Stimulated activated CD8-positive, alpha-beta memory T cell treated with anti-CD3 and anti-CD28 coated beads, Interleukin-12 subunit alpha, Interleukin-12 subunit beta, amount 100 ng/mL, for 4 hours (primary cell): ENCODE measurements around the gene ENTPD8.
"Not testable (repeated sequence)": the region's sequence is repeated elsewhere in the genome, so short reads cannot be mapped to it uniquely, and the experiment has no call there.

Experiments
- DNase-seq: peaks from one replicate; pipeline ENCODE4 v3.0.0-alpha.2; 2020; ENCODE audit warnings: low read depth

The ENTPD8 gene

DNA sequence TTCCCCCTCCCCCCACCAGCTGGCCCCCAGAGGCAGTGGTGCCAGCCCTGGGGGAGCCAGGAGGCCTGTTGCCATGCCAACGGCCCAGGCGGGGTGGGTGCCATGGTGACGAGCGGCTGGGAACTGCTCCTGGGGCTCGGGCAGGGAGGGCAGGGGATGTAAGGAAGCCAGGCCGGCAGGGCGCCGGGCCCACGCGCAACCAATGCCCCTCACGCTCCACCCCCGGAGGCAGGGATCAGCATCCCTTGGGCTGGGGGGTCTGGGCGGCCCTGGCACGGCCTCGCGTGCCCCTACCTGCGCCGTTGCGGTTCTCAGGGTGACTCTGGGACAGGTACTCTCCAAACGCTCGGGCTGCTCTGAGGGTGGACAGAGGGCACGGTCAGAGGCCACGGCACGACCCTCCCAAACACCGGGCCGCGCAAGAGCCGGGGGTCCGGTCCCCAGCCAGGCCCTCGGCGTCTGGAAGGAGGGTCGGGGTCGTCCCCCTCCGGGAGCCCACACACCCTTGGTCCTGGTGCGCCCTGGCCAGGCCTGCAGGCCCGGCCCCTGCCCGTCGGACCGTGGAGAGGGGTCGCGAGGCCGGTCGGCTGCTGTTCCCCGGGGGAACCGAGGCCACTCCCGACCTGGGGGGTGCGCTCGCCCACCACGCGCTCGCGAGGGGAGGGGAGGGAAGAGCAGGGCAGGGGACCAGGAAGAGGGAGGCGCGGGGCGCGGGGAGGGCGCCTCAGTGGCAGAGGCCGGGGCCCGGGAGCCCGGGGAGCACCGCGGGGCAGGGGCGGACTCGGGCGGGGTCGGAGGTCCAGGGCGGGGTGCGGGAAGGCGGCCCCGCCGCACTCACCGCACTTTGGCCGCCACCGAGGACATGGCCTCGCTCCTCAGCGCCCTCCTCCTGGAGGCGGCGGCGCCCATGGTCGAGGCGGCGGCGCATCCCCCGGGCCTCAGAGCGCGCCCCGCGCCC lies 17.3 kb upstream of the ENTPD8 start:
- no peak for DNase-seq

DNA sequence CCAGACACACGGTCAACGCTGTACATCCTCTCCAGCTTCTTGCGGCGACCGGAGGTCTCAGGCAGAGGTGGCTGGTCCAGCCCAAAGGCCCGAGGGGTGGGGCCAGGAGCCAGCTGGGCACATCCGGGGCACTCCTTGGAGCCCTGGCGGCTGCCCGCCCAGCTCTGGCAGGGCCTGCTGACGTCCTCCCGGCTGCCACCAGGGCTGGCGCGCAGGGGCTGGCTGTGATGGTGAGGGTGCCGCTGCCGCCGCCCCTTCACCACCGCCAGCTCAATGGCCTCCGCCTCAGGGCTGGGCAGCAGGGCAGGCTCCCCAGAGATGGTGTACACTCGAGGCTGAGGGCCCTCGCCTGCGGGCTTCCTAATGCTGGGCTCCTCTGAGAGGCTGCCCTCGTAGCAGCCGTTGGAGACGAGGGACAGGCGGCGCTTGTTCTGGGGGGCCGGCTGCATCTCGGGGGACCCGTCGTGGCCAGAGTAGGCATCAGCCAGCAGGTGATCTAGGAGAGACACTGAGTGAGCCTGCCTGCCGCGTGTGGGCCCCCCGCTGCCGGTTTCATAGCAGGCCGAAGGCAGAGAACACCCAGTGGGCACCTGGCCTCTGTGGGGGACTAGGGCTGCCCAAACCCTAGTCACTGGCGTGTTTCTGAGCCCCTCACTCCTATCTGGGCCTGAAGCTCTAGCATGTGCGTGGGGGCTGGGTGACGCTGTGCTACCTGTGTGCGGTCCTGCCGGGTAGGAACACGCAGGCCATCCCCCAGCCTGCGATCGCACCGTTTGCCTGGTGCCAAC lies 16.4 kb upstream of the ENTPD8 start:
- DNase-seq, result no peak

DNA sequence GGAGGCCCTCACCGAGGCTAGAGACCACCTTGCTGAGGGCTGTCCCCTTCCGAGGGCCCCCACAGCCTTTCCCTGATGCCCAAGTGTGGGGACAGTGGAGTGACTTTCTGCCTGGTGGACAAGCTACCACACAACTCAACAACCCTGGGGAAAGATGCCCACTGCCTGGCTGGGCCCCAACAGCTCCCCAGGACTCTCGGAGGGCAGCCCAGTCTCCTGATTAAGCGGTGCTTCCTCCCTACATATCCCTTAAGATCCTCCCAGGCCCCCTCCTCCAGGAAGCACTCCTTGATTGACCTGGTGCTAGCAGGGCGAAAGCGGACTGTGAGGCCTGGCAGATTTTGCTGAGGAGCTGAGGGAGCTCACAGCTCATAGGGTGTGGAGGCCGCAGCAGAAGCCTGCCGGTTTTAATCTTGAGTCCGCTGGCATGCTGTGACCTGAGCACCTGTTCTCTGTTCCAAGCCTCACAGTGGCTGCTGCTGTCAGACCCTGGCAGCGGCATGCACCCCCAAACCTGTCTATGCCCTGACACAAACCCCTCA lies 15.8 kb upstream of the ENTPD8 start:
- DNase-seq, result no peak

DNA sequence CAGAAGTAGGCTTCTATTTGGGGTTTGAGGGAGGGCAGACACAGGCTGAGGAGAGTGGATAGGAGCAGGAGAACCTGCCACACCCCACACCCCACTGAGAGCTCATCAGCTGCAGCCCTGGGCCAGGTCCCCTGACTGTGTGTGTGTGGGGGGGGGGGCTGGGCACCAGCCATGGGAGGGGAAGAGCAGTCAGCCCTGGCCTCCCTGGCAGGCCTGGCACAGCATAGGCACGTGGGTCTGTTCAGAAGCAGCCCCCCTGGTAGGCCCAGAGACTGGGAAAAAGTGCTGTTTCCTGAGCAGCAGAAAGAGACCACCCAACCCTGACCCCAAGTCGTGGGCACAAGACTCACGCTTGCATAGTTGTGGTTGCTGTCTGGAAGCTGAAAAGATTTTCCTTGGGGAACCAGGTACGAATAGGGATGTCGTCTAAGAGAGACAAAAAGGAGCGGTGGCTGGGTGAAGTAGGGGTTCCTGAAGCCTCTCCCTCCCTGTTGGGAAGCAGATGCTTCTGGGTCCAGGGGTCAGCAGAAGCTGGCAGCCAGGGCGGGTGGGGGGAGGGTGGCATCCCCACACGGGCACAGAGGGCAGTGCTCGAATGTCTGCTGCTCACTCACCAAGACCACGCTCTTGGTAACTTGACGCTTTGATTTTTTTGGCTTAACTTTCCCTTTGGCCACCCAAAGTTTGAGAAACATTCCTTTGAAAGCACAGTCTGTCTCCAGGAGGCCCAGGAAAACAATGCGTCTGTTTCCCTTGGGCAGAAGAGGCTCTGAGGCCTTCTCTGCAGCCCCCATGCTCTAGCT lies 15.1 kb upstream of the ENTPD8 start:
- DNase-seq, result no peak

DNA sequence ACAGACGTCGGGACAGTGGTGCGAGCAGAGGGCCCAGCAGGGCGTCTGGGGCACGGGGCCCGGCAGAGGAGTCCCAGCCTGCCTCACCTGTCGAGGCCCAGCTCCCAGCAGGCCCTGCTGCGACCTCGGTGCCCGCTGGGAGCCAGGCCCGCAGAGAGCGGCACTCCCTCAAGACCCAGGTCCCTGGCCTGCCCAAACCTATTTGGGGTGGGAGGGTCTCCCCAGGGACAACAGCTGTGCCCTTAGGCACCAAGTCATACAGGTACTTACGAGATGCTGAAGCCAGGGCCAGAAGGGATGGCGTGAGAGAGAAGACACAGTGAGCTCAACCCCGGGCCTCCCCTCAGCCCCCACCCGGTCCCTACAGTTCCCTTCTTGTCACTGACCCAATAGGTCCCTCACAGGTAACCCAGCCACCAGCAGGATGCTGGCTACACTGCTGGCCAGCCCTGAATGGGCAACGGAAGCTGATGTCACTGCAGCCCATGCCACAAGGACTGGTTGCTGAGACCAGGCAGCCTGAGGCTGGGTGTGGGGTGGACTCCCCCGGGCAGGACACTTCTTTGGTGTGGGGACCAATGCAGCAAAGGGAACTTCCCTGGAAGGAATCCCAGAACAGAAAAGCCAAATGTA lies 14.3 kb upstream of the ENTPD8 start:
- DNase-seq, result no peak

DNA sequence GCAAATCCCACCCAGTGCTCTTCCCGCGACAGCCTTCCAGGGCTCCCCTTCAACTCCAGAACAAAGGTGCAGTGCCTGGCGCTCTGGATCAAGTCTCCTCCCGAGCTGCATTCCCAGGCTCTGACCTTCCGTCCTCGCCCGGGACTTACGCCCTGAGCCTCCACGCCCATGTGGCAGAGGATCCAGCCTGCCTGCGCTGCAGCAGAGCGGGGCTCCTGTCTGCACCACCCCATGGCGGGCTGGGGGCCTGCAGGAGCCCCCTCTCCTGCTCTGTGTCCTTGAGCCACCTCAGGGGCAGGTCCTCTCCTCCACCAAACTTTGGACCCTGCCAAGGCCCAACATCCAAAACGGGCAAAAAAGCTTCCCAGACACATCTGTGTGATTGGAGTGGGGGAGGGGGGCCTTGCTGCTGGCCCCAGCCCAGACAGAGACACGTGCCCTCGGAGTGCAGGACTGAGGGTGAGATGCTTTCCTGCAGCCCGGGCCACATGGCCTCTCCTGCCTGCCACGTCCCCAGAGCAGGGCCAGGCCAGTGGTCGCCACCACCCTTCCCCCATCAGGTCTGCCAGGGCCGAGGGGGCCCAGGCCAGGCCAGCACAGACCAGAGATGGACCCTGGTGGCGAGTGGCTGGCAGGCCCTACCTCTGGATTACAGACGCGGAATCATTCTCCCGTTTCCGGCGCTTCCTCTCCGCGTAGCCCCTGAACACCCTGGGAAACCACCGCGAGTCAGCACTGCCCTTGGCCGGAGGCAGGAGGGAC lies 13.6 kb upstream of the ENTPD8 start:
- no peak for DNase-seq

DNA sequence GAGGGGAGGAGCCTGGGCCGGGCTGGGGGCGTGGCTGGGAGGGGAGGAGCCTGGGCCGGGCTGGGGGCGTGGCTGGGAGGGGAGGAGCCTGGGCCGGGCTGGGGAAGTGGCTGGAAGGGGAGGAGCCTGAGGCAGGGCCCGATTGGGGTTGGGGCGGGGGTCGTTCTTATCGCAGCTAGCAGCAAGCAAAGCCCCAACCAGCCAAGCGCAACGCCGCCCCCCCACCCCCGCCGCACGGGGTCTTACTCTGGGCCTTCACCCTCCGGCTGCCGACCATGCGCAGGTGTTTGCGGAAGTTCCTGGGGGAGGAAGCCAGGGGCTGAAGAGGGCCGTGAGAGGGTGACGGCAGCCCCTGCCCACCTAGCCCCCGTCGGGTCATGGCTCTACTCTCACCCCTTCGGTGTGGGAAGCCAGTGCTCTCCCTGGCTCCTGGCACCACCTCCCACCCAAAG lies 13.0 kb upstream of the ENTPD8 start:
- DNase-seq, result no peak

DNA sequence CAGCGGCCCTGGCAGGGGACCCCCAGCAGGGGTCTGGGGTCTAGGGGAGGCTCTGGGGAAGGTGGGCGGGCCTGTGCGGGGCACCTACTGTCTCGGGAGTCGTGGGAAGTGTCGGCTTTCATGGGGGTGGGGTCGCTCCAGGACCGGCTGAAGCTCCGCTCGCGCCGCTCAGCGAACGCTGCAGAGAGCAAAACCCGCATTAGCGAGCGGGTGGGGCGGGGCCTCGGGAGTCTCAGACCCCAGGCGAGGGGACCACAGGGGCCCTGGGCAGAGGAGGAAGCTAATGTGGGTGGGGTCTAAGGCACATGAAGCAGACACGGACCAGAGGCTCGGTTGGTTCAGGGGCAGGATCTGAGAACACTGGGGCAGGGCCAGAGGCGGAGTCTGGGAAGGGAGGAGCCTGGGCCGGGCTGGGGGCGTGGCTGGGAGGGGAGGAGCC lies 12.5 kb upstream of the ENTPD8 start:
- DNase-seq, result peak; percentile 33

DNA sequence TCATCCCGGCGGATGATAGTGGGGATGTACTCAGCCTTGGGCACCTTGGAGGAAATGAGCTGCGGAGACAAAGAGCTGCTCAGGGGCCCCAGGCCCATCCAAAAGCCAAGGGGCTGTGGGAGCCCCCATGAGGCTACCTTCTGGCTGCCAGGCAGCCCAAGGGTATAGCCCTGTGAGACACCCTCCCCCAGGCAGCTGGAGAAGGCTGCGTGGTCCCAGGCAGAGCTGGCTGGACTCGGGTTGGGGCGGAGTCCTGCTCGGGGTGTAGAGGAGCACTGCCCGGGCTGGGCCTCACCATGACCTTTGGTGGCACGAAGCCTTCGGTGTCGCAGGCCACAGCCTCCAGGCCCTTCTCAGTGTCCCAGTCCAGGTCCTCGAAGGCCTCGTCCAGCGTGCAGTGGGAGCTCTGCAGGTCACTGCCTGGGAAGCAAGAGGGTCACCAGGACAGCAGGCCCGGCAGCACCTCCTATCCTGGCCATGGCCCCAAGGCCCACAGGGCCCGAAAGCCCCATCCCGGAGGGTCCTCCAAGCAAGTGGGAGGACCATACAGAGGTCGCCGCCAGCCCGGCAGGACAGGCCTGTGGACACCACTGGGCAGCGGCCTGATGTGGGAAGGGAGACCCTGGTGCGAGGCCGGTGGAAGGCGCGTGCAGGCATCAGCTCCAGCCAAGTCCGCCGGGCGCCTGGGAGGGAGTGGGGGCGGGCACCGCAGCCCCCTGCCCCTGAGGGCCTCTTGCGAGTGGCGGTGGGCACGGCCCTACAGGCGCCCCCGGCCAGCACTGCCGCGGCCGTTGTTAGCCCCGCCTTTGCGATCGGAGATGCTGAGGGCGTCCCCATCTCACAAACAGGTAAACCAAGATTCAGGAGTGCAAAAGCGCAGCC lies 11.8 kb upstream of the ENTPD8 start:
- no peak for DNase-seq

DNA sequence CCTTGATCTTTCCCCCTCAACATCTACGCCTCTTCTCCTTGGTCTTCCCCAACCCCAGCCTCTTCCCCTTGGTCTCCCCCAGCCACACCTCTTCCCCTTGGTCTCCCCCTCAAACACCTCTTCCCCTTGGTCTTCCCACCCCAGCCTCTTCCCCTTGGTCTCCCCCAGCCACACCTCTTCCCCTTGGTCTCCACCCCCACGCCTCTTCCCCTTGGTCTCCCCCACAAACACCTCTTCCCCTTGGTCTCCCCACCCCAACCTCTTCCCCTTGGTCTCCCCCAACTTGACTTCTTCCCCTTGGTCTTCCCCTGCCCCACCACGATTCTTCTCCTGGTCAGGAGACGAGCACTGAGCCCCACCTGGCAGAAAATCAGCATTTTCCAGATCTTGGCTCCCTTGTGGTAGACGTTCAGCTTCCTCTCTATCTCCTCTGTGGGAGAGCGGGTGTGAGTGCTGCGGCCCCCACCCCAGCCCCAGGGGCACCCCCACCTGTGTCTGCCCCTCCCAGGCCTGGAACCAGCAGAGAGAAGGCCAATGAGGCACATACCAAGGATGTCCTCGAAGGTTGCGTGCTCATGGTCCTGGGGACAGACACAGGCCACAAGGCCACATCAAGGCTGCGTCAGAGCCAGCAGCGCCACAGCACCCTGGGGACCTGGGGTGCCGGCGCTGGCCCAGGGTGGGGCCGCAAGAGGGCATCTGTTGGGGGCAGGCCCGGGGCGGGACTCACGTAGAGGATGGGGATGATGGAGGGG lies 11.0 kb upstream of the ENTPD8 start:
- DNase-seq, result no peak

DNA sequence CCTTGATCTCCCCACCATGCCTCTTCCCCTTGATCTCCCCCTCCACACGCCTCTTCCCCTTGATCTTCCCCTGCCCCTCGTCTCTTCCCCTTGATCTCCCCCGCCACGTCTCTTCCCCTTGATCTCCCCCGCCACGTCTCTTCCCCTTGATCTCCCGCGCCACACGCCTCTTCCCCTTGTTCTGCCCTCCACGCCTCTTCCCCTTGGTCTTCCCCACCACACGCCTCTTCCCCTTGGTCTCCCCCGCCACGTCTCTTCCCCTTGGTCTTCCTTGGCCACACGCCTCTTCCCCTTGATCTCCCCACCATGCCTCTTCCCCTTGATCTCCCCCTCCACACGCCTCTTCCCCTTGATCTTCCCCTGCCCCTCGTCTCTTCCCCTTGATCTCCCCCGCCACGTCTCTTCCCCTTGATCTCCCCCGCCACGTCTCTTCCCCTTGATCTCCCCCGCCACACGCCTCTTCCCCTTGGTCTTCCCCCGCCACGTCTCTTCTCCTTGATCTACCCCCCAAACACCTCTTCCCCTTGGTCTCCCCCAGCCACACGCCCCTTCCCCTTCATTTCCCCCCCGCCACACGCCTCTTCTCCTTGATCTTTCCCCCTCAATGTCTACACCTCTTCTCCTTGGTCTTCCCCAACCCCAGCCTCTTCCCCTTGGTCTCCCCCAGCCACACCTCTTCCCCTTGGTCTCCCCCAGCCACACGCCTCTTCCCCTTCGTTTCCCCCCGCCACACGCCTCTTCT lies 10.3 kb upstream of the ENTPD8 start:
- not testable (repeated sequence) for DNase-seq

DNA sequence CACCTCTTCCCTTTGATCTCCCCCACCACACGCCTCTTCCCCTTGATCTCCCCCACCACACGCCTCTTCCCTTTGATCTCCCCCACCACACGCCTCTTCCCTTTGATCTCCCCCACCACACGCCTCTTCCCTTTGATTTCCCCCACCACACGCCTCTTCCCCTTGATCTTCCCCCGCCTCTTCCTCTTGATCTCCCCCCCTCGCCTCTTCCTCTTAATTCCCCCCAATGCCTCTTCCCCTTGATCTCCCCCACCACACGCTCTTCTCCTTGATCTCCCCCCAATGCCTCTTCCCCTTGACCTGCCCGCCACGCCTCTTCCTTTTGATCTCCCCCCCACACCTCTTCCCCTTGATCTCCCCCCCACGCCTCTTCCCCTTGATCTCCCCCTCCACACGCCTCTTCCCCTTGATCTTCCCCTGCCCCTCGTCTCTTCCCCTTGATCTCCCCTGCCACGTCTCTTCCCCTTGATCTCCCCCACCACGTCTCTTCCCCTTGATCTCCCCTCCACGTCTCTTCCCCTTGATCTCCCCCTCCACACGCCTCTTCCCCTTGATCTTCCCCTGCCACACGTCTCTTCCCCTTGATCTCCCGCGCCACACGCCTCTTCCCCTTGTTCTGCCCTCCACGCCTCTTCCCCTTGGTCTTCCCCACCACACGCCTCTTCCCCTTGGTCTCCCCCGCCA lies 9.5 kb upstream of the ENTPD8 start:
- not testable (repeated sequence) for DNase-seq

DNA sequence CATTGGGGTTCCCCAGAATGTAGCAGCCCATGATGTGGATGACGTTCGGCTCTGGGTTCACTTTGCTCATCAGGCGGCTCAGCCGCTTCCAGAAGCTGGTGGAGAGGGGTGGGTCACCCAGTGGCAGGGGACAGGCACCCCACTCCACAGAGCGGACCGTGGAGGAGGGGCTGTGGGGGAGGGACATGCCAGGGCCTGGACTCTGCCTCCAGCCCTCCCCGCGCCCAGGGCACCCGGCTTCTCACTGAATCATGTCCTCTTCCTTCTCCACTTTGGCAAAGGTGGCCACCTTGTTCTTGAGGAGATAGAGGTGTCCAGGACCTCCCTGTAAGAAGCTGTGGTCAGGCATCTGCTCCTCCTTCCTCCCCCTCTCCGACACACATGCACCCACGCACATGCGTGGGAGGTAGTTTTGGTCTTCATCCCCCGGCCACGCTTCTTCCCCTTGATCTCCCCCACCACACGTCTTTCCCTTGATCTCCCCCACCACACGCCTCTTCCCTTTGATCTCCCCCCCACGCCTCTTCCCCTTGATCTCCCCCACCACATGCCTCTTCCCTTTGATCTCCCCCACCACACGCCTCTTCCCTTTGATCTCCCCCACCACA lies 8.9 kb upstream of the ENTPD8 start:
- peak; percentile 42 for DNase-seq

DNA sequence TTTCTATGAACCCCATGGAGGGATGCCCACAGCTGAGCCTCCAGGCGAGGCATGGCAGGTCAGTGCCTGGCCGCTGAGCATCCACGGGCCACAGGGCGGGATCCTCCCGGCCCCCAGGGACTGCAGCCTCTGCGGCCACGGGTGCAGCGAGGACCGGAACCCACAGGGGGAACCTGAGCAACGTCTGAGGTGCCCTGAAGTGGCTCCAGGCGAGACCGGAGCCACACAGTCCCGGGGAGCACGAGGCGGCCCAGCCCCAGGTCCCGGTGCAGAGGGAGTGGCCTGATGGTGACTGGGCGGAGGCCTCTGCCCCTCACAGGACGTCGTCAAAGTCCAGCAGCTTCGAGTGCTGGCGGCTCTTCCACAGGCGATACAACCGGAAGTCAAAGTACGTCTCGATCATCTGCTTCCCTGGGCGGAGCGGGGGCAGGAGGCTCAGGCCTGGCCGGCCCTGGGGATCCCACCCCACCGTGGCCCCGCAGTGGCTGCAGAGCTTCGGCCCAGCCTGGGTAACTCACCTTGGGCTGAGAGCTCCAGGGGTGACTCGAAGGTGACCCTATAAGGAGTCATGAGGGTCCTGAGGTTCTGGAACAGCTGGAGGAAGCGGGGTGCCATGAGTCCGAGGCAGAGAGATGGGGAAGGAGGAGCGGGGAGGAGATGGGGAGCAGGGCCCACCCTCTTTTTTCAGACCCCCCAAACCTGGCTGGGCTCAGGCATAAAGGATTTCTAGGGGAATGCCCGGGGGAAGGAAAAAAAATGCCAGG lies 8.1 kb upstream of the ENTPD8 start:
- DNase-seq, result no peak

DNA sequence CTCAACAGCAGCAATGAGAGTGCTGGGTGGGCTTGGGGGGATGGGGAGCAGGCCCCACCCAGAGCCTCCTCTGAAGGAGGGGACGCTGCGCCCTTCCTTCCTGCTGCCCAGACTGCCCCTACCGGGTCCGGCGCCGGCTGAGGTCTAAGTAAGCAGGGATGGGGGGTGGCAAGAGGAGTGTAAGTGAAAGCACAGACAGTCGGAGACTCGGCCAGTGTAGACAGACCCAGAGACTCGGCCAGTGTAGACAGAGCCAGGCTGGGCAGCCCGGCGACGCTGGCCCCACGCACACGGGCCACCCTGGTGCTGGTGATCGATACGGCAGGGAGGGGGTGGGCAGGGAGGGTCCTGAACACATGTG lies 7.4 kb upstream of the ENTPD8 start:
- no peak for DNase-seq
